ENCODE measurements around the gene CATSPER1.

DNA sequence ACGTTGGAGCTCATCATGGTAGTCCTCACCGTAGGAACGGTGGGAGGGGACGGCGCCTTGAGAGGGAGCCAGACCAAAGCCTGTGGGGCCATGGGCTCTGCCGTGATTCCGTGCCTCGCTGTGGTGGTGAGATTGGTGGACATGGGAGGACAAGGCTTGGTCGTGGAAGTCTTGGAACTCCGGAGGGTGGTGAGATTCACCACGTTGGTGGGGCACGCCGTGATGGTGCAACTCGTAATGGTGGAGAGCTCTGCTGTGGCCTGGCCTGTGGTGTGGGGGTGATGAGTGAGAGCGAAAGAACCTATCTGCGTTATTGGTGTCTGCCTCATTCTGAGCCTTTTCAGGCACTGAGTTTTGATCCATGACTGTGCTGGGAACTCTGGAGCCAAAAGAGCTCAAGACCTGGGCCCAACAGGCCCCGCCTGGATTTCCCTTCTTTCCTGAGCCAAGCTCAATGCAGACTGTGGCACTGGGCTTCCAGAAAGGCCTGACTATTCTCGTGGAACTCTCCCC lies at the start of gene CATSPER1:
- TF ChIP-seq EZH2 (IDR thresholded peaks at IDR 0.05; ENCODE audit: insufficient read depth, low read length): no peak
- TF ChIP-seq, protein P1, sequence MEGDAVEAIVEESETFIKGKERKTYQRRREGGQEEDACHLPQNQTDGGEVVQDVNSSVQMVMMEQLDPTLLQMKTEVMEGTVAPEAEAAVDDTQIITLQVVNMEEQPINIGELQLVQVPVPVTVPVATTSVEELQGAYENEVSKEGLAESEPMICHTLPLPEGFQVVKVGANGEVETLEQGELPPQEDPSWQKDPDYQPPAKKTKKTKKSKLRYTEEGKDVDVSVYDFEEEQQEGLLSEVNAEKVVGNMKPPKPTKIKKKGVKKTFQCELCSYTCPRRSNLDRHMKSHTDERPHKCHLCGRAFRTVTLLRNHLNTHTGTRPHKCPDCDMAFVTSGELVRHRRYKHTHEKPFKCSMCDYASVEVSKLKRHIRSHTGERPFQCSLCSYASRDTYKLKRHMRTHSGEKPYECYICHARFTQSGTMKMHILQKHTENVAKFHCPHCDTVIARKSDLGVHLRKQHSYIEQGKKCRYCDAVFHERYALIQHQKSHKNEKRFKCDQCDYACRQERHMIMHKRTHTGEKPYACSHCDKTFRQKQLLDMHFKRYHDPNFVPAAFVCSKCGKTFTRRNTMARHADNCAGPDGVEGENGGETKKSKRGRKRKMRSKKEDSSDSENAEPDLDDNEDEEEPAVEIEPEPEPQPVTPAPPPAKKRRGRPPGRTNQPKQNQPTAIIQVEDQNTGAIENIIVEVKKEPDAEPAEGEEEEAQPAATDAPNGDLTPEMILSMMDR (IDR thresholded peaks at IDR 0.05; ENCODE audit: insufficient read depth, low read depth, low read length): no peak

All from astrocyte (in vitro differentiated cells and primary cell).